Prostate gland (tissue), 2 donors: ENCODE measurements around the gene ZKSCAN3. TPM values are rescaled to one million over a fixed set of nuclear protein-coding genes. Genes with fewer than 3 reads are reported as not detected.
"Not testable (repeated sequence)": the region's sequence is repeated elsewhere in the genome, so short reads cannot be mapped to it uniquely, and the experiment has no call there.

Experiments
- DNase-seq: peaks from one replicate; pipeline ENCODE4 v3.0.0-alpha.2; 2019; ENCODE audit warnings: low spot score
- H3K27ac ChIP-seq, 2 donors: fragments of 200-600 bp; sonication (generic); 2 replicates each; pipeline ENCODE4 v1.5.1; 2017 to 2019
- H3K27me3 ChIP-seq: fragments of 200-600 bp; sonication (generic); replicated peaks from 2 replicates; pipeline ENCODE4 v1.5.1; 2019; ENCODE audit not compliant: insufficient read depth
- H3K36me3 ChIP-seq, 2 donors: fragments of 200-600 bp; sonication (generic); 1 replicate in 1 of 2; 2 replicates in 1 of 2; pipeline versions ENCODE4 v1.5.1 to v1.8.1; 2017 to 2019
- H3K4me1 ChIP-seq: fragments of 200-600 bp; sonication (generic); replicated peaks from 2 replicates; pipeline ENCODE4 v1.5.1; 2019
- H3K4me3 ChIP-seq, 2 donors: fragments of 200-600 bp; sonication (generic); 2 replicates each; pipeline ENCODE4 v1.5.1; 2017 to 2019
- H3K9me3 ChIP-seq: fragments of 200-600 bp; sonication (generic); 2 replicates; pipeline ENCODE4 v1.5.1; 2017
- POLR2A ChIP-seq: fragments of 450-650 bp; IDR thresholded peaks from one replicate; pipeline ENCODE4 v1.6.1; 2016; ENCODE audit warnings: antibody characterized with exemption, mild to moderate bottlenecking
- POLR2AphosphoS5 ChIP-seq: sonication (generic); formaldehyde crosslinking; IDR thresholded peaks from one replicate; pipeline ENCODE4 v1.6.1; 2017; ENCODE audit warnings: antibody characterized with exemption
- WGBS: methylation state at CpG from one replicate; pipeline ENCODE4 v1.1.5; 2018; 5-methylcytosine and 5-hydroxymethylcytosine counted together
- intact Hi-C: fragments of 100-400 bp; cut with DNase I; formaldehyde crosslinking; loops from one replicate; pipeline ENCODE4 v1.14.2; 2022
- total RNA-seq, 2 donors: library from RNA; depleted of rRNA; stranded (reverse); fragments of >200 nt; gene quantifications; one replicate each; pipeline ENCODE4 v1.1.0, GENCODE V29; 2016
- TF ChIP-seq, protein P1 (sequence below), 4 experiments: fragments of 200-600 bp in 2 of 4; fragments of 450-650 bp in 2 of 4; sonication (generic) in 2 of 4; IDR thresholded peaks; 1 replicate in 3 of 4; 2 replicates in 1 of 4; pipeline ENCODE4 v1.5.1; 2016 to 2019; ENCODE audit warnings: antibody characterized with exemption in 4 of 4, mild to moderate bottlenecking in 2 of 4, moderate library complexity in 2 of 4

The ZKSCAN3 gene
- total RNA-seq, 2 donors from 2014 or later = 5.9 to 6.5 TPM

DNA sequence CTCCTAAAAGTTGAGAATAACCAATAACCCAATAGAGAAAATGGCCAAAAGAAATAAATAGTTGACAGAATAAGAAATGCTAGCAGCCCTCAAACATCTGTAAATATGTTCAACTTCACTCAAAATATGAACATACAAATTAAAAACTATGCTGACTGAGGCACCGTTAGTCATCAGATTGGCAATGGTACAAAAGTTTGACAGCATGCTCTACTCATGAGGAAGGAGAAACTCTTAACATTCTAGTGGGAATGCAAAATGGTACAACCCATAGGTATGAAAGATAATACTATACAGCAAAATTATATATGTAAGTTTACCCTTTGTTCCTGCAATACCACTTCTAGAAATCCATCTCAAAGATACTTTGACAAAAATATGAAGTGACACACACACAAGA, 51.4 kb downstream of the ZKSCAN3 start:
- Histone ChIP-seq H3K9me3 (no peaks in the 10 kb centered on the region), H3K4me1 (no peaks in the 10 kb centered on the region), H3K27me3 (no peaks in the 10 kb centered on the region), H3K4me3 (no peak overlapping the region), H3K36me3 (no peaks in the 10 kb centered on the region), H3K27ac (no peak overlapping the region)
- no peak for DNase-seq
- intact Hi-C loops = no loop called here
- WGBS = 88% methylated on average over 1 of the region's 1 CpG
- TF ChIP-seq POLR2AphosphoS5 = no peak
- TF ChIP-seq, protein P1, sequence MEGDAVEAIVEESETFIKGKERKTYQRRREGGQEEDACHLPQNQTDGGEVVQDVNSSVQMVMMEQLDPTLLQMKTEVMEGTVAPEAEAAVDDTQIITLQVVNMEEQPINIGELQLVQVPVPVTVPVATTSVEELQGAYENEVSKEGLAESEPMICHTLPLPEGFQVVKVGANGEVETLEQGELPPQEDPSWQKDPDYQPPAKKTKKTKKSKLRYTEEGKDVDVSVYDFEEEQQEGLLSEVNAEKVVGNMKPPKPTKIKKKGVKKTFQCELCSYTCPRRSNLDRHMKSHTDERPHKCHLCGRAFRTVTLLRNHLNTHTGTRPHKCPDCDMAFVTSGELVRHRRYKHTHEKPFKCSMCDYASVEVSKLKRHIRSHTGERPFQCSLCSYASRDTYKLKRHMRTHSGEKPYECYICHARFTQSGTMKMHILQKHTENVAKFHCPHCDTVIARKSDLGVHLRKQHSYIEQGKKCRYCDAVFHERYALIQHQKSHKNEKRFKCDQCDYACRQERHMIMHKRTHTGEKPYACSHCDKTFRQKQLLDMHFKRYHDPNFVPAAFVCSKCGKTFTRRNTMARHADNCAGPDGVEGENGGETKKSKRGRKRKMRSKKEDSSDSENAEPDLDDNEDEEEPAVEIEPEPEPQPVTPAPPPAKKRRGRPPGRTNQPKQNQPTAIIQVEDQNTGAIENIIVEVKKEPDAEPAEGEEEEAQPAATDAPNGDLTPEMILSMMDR (IDR thresholded peaks at IDR 0.05) = no peak
- no peak for TF ChIP-seq POLR2A

DNA sequence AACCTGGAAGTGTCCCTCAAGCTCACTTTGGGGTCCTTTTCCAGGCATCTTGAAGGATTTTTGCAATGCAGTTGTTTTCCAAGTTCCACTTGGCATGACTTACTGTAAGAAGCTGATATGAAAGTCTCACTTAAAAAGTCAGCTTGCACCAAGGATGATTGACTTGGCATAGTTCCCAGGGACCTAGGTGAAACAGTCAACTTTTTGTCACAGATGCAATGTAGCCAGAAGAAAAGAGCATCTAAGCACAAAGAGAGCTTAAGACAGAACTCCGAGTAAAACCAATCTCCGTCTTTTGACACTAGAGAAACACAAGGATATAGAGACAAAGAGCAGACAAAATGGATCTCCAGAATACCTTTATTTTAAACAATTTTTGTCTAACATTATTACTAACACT, 52.5 kb downstream of the ZKSCAN3 start:
- H3K9me3 ChIP-seq = no peaks in the 10 kb centered on the region
- no peaks in the 10 kb centered on the region for H3K36me3 ChIP-seq
- no peaks in the 10 kb centered on the region for H3K27me3 ChIP-seq
- no peak for DNase-seq
- no peaks in the 10 kb centered on the region for H3K4me1 ChIP-seq
- no peak overlapping the region for H3K27ac ChIP-seq
- no peak for TF ChIP-seq POLR2AphosphoS5
- no peak overlapping the region for H3K4me3 ChIP-seq
- intact Hi-C loops = no loop called here
- WGBS = 54% methylated on average over 2 of the region's 2 CpGs

DNA sequence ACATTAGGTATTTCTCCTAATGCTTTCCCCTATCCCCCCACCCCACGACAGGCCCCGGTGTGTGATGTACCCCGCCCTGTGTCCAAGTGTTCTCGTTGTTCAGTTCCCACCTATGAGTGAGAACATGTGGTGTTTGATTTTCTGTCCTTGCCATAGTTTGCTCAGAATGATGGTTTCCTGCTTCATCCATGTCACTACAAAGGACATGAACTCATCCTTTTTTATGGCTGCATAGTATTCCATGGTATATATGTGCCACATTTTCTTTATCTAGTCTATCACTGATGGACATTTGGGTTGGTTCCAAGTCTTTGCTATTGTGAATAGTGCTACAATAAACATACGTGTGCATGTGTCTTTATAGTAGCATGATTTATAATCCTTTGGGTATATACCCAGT, 54.2 kb downstream of the ZKSCAN3 start:
- WGBS = 91% methylated on average over 5 of the region's 5 CpGs
- H3K27ac ChIP-seq, H3K36me3 ChIP-seq, DNase-seq, intact Hi-C loops, H3K4me3 ChIP-seq, H3K27me3 ChIP-seq, H3K9me3 ChIP-seq, H3K4me1 ChIP-seq: not testable (repeated sequence)

DNA sequence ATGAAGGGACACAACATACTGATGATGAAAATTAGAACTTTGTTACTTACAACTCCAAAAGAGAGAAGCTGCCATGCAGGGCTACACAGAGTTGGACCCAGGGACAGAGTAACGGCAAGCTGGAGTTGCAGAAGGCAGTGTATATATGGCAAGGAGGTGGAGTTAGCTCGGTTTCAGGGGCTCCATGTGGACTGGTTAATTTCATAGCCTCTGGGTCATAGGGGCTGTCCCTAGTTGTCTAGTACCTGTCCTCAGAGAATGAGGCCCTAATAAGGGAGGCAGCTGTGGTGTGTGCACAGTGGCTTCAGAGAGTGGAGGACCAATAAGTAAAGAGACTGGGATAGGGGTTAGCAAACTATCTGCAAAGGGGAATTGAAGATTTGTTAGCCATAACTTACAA, 57.7 kb downstream of the ZKSCAN3 start:
- H3K27me3 ChIP-seq = no peaks in the 10 kb centered on the region
- no peaks in the 10 kb centered on the region for H3K36me3 ChIP-seq
- no peak overlapping the region for H3K27ac ChIP-seq
- intact Hi-C loops = no loop called here
- TF ChIP-seq, protein P1 (IDR thresholded peaks at IDR 0.05) = no peak
- TF ChIP-seq POLR2AphosphoS5 = no peak
- TF ChIP-seq POLR2A = no peak
- no peak for DNase-seq
- H3K4me3 ChIP-seq = no peak overlapping the region
- H3K4me1 ChIP-seq = no peaks in the 10 kb centered on the region
- 60% methylated on average over 2 of the region's 2 CpGs for WGBS
- H3K9me3 ChIP-seq = no peaks in the 10 kb centered on the region

DNA sequence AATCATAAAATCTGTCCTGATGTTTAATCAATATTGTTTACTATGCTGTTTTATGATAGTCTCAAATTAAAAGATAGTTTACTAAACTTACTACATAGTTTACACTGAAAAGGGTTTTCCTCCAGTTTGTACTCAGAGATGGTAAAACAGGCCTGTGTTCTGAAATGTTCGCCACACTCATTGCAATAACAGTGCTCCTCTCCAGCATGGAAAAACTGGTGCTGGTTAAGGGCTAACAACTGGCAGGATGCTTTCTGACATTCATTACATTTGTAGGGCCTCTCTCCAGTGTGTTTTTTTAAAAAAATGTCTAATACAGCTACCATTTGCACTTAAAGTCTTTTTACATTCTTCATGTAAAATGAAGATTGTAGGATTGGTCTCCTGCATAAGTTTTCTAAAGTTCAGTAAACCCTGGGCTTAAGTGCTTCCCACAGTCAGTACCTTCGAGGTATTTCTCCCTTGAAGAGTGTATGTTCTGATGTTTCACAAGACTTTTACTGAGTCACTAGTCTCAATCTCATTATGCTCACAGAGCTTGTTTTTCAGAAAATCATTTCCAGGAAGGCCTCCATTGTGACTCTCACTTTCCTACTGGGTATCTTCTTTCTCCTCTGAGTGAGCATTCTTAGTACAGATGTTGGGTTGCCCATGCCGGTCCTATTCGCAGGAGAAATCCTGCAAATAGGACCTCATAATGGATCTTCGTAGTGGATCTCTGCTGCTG, 58.5 kb downstream of the ZKSCAN3 start:
- Histone ChIP-seq H3K4me3 (no peak overlapping the region), H3K27me3 (no peaks in the 10 kb centered on the region), H3K36me3 (no peaks in the 10 kb centered on the region), H3K4me1 (no peaks in the 10 kb centered on the region), H3K27ac (no peak overlapping the region), H3K9me3 (no peaks in the 10 kb centered on the region)
- no peak for DNase-seq
- 86% methylated on average over 5 of the region's 5 CpGs for WGBS
- intact Hi-C loops = no loop called here
- TF ChIP-seq POLR2A = no peak
- TF ChIP-seq POLR2AphosphoS5 = no peak
- TF ChIP-seq, protein P1 (IDR thresholded peaks at IDR 0.05) = no peak

DNA sequence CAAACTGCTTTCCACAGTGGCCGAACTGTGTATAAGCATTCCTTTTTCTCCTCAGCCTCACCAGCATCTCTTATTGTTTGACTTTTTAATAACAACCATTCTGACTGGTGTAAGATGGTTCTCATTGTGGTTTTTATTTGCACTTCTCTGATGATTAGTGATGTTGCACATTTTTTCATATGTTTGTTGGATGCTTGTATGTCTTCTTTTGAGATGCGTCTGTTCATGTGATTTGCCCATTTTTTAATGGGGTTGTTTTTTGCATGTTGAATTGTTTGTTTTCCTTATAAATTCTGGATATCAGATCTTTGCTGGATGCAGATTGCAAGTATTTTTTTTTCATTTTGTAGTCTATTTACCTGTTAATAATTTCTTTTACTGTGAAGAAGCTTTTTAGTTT, 61.0 kb downstream of the ZKSCAN3 start:
- intact Hi-C loops = no loop called here

More for the DNA sequence above, 61.0 kb downstream of the ZKSCAN3 start:
- 100% methylated on average over 2 of the region's 2 CpGs for WGBS
- Histone ChIP-seq H3K9me3 (no peaks in the 10 kb centered on the region), H3K27me3 (no peaks in the 10 kb centered on the region), H3K27ac (no peak overlapping the region), H3K36me3 (no peaks in the 10 kb centered on the region), H3K4me3 (no peak overlapping the region), H3K4me1 (no peaks in the 10 kb centered on the region)
- DNase-seq = no peak
- TF ChIP-seq POLR2A = no peak
- TF ChIP-seq, protein P1 (IDR thresholded peaks at IDR 0.05) = no peak
